HG02623 (cell line): ENCODE measurements around the gene POLRMT.
"Not testable (repeated sequence)": the region's sequence is repeated elsewhere in the genome, so short reads cannot be mapped to it uniquely, and the experiment has no call there.

Source experiments
- ATAC-seq: cut with Tn5 transposase; IDR thresholded peaks from one replicate; pipeline ENCODE4 v1.9.1; 2021; ENCODE audit warnings: moderate library complexity; ENCODE audit not compliant: unreplicated experiment

POLRMT gene

DNA sequence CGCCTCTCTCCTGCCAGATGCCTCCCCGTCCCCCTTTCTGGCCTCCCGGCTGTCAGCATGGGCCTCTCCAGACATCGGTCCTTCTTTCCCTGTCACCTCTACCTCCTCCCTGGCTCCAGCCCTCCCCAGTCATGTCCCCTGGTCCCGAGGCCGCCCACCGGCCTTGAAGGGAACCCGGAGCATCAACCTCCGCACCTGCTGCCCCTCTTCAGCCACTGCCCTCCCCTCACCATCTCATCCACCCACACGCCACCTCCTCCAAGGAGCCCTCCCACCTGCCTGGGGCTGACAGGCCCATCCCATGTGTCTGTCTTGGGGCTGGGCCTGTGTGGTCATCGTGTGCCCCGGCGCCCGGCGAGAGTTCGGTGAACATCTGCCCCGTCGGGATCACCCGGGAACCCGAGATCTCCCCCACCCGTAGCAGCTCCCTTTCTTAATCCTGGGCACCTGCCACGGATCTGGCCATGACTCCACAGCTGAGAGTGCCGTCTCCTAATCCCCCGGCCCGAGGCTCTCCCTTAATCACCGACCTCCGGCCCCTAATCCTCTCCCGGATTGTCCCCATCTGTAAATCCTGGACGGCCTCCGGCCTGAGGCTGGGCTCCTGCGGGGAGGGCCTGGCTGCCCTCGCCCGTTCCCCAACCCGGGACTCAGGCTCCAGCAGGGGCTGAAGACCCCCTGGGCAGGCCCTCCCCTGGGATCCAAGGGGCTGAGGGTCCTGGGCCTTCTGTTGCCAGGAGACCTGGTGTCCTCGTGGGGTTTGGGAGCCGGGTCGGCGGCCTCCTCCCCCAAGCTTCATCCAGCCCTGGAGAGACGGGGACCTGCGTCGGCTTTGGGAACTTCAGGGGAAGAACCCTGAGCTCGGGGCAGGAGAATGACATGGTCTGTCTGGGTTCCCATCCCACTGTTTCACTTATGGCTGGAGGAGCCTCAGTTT, 37.7 kb downstream of the POLRMT start:
- ATAC-seq: no peak

DNA sequence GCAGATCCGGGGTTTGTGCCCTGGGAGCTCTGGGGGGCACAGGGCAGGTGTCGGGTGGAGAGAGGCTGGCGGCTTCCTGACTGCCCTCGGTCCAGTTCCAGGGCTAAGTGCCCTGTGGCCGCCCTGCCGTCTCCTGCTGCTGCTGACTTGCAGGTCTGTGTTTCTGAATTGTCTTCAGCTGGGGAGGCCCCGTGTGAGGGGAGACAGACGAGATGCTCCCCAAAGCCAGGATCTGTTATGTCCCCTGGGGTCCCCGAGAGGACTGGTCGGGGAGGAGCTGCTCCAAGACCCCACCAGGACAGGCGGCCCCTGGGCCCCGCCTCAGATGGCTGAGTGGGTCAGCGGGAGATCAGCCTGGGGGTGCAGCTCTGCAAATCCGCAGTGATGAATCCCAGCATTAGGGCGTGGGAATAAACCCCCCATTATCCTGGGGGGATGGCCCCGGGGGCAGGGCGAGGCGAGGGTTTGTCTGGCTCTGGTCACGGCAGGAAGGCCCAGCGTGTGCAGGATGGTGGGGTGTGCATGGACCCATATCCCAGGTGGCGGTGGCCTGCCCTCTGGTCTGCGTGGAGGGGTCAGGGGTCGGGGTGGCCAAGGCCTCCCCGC, 39.0 kb downstream of the POLRMT start:
- ATAC-seq: no peak

DNA sequence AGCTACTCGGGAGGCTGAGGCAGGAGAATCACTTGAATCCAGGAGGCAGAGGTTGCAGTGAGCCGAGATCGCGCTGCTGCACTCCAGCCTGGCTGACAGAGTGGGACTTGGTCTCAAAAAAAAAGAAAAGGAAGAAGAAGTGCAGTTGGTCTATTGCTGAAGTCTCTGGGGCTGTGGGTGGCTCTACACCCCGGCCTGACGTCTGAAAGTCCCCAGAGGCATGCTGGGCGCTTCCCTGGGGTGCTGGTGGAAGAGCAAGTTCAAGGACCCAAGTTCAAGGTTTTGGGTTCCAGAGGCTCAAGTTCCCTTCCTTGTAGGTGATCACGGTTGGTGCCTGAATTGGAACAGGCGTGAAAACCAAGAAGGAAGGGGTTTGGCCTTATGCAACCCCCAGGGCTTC, 39.8 kb downstream of the POLRMT start:
- no peak for ATAC-seq

DNA sequence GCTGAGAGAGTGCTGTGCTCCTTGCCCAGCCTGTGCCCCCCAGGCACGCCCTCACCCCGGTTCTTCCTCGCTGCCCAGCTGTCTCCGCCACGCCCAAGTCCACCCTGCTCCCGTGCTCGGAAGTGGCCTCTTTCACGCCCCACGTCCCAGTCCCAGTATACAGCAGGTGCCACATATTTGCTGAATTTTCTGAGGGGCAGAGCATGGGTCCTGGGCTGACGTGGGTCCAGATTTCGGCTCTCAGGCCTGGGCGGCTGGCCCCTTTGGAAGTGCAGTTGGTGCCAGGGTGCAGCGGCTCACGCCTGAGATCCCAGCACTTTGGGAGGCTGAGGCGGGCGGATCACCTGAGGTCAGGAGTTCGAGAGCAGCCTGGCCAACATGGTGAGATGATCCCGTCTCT, 40.3 kb downstream of the POLRMT start:
- no peak for ATAC-seq

DNA sequence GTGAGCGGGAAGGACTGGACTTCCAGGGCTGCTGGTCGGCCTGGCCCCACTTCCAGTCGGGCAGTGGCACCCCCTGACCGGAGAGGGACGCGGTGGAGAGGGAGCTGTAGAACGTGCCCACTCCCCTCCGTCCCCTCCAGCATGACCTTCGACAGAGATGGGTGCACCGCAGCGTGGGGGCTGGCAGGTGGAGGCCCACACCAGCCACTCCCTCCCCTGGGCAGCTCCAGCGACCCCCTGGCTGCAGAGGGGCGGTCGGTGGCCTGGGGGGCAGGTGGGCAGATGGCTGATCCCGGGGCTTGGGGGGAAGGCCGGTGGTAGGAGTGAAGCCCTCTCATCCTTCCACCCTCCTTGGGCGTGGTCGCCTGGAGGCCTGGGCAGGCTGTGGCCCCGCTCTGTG, 41.2 kb downstream of the POLRMT start:
- ATAC-seq: no peak

DNA sequence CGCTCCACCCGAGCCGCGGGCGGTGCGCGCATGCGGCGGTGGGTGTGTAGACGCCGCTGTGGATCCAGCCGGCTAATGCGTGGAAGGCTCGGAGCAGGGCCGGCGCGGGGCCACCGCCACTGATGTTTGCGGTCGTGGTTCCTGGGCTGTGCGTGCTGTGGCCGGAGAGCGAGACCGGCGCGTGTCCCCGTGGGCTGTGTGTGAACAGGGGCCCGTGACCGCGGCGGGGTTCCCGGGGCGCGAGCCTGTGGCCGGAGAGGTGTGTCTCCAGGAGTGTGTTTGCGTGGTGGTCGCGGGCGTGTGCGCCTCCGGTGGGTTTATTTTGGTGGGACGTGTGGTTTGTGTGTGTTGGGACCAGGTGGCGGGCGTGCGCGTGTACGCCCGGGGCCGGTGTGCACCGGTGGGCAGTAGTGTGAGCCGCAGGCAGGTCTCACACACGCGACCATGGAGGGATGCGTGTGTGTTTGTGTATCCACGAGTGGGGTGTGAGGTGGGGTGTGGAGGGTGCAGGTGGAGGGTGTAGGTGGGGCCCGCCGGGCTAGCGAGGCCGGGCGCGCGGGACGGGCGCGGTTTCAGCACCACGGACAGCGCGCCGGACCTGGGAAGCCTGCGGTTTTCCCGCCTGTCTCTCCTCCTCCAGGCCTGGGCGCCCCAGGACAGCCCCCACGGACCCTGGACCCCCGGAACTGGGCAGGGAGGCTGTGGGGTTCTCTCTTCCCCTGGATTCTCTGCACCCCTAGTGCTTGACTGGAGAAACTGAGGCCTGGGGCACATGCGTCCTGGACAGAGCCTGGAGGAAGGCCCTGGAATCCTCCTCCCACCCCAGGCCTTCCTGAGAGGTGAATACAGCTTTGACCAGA, 42.0 kb downstream of the POLRMT start:
- no peak for ATAC-seq

DNA sequence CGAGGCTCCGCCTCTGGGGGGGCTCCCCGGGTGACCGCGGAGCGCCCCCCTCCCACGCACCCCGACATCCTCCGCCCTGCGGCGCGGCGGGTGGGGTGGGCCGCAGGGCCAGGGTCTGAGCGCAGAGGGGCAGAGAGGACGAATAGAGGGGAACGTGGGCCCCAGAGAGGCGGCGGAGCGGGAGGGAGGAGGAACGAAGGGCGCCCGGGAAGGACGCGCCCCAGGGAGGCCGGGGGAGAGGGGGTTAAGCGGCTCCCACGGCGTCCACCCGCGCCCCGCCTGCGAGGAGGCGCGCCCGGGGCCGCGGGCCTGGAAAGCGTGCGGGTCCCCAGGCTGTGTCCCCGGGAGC, 42.6 kb downstream of the POLRMT start:
- no peak for ATAC-seq

DNA sequence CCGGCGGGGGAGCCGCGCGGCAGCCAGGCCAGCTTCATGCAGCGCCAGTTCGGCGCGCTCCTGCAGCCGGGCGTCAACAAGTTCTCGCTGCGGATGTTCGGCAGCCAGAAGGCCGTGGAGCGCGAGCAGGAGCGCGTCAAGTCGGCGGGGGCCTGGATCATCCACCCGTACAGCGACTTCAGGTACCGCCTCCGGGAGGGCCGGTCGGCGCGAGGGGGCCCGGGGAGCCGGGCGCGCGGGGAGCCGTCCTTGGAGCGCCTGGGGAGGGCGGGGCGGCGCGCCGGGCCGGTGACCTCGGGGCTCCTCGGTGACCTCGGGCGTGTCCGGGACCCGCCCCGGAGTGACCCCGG, 43.0 kb downstream of the POLRMT start:
- ATAC-seq: no peak

DNA sequence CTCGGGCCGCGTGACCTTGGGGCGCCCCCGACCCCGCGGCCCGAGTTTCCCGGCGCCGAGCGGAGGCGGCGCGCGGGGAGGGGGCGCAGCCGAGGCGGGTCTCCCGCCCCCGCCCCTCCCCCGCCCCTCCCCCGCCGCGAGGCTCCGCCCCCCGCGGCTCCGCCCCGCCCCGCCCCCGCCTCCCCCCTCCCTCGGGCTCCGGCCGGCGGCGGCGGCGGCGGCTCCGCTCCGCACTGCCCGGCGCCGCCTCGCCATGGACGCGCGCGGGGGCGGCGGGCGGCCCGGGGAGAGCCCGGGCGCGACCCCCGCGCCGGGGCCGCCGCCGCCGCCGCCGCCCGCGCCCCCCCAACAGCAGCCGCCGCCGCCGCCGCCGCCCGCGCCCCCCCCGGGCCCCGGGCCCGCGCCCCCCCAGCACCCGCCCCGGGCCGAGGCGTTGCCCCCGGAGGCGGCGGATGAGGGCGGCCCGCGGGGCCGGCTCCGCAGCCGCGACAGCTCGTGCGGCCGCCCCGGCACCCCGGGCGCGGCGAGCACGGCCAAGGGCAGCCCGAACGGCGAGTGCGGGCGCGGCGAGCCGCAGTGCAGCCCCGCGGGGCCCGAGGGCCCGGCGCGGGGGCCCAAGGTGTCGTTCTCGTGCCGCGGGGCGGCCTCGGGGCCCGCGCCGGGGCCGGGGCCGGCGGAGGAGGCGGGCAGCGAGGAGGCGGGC, 43.5 kb downstream of the POLRMT start, which contains the start of gene HCN2:
Gene HCN2 (plus strand): TSS at position 189 of the 703 bp plus-strand sequence. CDS start 65 bp downstream, at position 254.
- ATAC-seq: no peak

DNA sequence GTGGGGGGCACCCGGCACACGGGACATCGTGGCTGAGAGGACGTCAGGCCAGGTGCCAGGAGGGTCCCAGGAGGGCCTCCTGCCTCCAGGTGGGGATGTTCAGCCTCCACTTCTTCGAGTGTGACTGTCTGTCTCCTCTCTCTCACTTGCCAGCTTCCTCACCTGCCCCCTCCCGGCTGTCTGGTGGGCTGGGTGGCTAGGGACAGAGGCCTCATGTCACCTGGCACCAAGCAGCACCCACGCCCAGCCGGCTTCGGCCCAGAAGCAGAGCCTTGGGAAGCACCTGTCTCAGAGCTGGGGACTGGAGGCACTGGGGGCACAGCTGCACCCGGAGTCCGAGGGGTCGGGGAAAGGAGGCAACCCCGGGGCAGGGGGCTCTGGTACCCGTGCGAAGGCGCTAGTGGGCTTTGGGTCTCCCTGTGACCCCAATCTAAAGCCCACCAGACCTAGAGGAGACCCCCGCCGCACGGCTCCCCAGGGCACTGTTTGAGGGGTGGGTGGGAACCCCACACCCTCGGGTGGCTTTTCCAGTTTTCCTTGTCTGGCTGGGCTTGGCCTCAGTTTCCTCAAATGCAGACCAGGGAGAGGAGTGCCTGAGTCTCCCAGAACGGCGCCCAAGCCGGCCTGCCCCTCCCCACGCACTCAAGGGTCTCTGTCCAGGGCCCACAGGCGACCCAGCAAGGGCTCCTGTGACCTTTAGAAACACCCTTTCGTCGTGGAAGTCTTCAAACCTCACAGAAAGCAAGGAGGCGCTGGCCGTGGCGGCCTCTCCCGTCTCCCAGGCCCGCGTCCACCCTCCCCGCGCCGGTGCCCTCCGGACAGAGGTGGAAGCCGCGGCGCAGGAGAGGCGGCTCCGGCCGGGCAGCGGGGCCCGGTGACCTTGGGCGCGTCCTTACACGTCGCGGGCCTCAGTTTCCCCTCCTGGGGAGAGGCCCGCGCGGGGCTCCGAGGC, 44.3 kb downstream of the POLRMT start:
- ATAC-seq: no peak

DNA sequence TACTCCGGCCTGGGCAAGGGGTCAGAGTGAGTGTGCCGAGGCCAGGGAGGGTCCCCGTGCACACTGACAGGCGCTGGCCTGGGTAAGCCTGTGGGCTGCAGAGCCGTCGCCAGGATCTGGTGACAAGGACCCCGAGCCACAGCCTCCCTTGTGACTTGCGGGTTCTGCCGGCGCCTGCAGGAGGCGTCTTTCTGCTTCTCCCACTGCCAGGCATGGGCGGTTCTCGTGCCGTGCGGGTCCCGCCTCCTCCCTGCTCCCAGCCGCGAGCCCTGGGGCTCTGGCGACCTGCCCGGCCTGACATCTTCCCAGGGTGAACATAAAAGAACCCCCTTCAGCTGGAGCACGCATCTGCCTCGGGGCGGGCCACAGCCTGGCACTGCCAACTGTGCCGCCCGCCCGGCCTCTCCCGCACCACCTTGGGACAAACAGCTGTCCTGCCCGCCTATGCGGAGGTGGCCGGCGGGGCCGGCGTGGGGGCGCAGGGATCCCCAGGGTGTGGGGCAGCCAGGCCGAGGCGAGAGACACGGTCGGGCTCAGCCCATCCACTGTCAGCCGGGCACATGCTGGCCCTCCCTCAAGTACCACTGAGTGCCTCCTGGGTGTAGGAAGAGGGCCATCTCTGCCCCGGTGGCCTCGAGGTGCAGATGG, 45.1 kb downstream of the POLRMT start:
- no peak for ATAC-seq

DNA sequence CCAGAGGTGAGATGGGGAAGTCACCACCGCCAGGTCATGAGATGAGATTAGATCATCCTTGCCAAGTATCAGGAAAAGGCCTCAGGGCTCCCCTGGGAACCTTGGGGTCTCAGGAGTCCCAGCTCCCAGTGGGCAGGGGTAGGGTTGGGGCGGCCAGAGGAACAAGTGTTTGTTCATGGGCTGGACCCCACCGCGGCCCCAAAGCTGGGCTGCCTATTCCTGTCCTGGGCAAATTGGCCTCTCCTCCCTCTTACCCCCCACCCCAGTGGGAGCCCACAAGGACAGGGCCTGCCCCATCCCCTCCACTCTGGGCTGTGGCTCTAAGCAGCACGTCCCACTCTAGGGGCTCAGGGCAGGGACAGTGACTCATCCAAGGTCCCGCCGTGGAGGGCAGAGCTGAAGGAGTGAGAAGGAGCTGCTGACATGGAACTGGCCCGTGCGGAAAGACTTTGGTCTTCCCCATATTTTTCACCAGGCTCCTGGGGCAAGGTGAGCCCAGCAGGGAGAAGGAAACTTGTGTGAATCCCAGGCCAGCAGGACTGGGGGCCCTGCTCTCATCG, 47.7 kb downstream of the POLRMT start:
- ATAC-seq: no peak

DNA sequence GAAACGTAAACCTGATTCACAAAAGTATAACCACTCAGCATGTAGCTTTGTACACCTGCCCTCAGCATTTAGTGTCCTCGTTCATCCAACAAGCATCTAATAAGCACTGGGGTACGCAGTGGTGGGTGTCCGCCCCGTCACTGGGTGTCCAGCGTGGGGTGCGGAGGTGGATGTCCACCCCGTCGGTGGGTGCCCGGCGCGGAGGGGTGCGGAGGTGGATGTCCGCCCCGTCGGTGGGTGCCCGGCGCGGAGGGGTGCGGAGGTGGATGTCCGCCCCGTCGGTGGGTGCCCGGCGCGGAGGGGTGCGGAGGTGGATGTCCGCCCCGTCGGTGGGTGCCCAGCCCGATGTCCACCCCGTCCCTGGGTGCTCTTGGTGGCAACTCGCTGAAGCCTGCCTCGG, 48.2 kb downstream of the POLRMT start:
- not testable (repeated sequence) for ATAC-seq

DNA sequence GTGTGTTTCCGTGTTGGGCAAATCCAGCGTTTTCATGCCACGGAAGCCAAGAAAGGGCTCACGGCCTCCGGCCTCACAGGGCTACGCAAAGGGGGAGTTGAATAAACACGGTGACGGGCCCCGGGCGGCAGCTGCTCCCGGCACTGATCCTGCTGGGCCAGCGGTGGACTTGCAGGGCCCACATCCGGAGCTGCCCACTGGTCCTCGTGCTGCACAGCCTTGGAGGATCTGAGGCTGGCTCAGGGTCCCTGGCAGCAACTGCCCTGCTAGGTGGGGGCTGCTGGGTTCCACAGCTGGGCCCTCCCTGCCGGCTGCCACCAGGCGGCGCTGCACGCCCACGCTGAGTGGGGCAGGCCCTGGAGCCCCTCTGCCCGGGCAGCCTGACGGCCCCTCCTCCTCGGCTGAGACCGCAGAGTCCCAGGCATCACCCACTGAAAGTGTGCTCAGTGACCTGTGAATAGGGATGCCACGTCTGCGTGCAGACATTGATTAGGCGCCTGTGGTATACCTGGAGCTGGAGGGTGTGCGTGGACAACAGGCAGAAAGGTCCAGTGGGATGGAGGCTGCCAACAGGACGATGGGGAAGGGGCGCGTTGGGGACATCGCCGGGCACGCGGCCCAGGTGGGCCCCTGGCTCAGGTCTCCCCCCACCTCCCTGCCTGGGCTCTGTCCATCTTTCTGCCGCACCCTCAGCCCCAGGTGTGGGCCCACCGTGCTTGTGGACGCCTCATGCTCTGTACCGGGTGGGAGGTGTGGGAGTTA, 48.9 kb downstream of the POLRMT start:
- no peak for ATAC-seq

DNA sequence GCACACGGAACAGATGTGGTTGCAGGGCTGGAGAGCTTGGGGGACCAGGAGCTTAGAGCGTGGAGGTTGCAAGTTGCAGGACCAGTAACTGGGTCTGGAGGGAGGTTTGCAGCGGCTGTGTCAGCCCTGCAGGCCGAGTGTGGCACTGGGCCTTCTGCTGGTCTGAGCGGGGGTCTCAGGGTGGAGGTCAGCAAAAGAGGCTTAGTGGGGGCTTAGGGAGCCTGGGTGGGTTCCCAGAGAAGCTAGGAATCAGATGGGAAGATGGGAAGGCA, 49.4 kb downstream of the POLRMT start:
- ATAC-seq: no peak

DNA sequence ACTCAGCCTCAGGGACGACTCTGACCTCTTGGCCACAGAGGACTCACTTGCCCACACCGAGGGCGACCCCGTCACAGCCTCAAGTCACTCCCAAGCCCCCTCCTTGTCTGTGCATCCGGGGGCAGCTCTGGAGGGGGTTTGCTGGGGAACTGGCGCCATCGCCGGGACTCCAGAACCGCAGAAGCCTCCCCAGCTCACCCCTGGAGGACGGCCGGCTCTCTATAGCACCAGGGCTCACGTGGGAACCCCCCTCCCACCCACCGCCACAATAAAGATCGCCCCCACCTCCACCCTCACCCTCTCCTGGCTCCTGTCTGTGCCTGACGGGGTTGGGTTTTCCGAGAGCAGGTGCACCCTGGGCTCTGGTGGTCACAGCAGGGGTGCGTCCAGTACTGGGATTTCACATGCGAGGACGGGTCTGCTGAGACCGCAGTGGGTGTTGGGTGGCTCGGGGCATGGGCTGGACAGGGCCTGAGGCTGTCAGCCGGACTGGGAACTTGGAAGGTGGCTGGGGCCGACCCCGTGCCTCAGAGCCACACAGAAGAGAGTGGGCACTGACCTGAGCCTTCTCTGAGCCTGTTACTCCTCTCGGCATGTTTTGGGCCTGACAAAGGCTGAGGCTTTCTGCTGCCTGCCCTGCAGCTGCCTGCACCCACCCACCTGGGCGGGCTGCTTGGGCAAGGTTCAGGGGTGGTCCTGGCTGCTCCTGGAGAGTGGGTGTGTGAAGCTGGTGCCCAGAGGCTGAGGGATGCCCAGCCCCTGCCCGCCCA, 50.0 kb downstream of the POLRMT start:
- ATAC-seq: no peak

DNA sequence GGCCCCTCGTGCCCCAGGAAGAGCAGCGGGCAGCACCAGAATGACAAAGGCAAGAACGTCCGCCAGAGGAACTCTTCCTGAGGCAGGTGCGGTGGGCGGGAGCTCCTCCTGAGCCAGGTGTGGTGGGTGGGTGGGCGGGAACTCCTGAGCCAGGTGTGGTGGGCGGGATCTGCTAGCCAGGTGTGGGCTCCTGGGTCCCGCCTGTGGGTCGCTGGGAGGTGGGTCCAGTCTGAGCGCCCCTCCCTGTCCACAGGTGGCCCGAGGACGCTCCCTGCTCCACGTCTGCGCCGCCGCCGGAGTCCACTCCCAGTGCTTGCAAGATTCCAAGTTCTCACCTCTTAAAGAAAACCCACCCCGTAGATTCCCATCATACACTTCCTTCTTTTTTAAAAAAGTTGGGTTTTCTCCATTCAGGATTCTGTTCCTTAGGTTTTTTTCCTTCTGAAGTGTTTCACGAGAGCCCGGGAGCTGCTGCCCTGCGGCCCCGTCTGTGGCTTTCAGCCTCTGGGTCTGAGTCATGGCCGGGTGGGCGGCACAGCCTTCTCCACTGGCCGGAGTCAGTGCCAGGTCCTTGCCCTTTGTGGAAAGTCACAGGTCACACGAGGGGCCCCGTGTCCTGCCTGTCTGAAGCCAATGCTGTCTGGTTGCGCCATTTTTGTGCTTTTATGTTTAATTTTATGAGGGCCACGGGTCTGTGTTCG, 50.7 kb downstream of the POLRMT start:
- no peak for ATAC-seq
